PC-3 (cell line): ENCODE measurements around the gene RTN4. TPM values are rescaled to one million over a fixed set of nuclear protein-coding genes. Genes with fewer than 3 reads are reported as not detected.
"Not testable (repeated sequence)": the region's sequence is repeated elsewhere in the genome, so short reads cannot be mapped to it uniquely, and the experiment has no call there.

ENCODE experiments used
- ATAC-seq: fragments of 200-7000 bp; cut with Tn5 transposase; 2 replicates; pipeline ENCODE4 v1.9.1; 2020; ENCODE audit warnings: mild to moderate bottlenecking, moderate library complexity
- BruUV-seq: library from RNA; stranded (reverse); fragments of 400-500 nt; replicated peaks from 2 replicates; lab custom pipeline; 2021; lab: Mats Ljungman, UMichigan
- CTCF ChIA-PET: fragments of 300-600 bp; sonication (Branson Sonifier 250); formaldehyde crosslinking; loops from one replicate; lab custom pipeline; 2022; ENCODE audit warnings: antibody characterized with exemption; lab: Charles Lee
- POLR2A ChIA-PET: fragments of 300-600 bp; sonication (Branson Sonifier 250); formaldehyde crosslinking; loops from one replicate; lab custom pipeline; 2022; ENCODE audit warnings: antibody characterized with exemption; ENCODE audit not compliant: unreplicated experiment; lab: Charles Lee
- DNase-seq: peaks from one replicate; pipeline ENCODE4 v3.0.0-alpha.2; 2015
- H2AFZ ChIP-seq: fragments of 300-600 bp; sonication (generic); 2 replicates; pipeline ENCODE4 v1.6.0; 2016; ENCODE audit warnings: antibody characterized with exemption, low read length
- H3F3A ChIP-seq: fragments of 300-600 bp; sonication (generic); one replicate; pipeline ENCODE4 v1.6.0; 2017; ENCODE audit warnings: antibody characterized with exemption, low read length, control low read depth, mild to moderate bottlenecking; ENCODE audit not compliant: unreplicated experiment
- H3K27ac ChIP-seq: fragments of 300-600 bp; sonication (generic); 2 replicates; pipeline ENCODE4 v1.5.1; 2016; ENCODE audit warnings: mild to moderate bottlenecking, low read length
- H3K27me3 ChIP-seq: fragments of 300-600 bp; sonication (generic); 2 replicates; pipeline ENCODE4 v1.6.1; 2016; ENCODE audit warnings: low read length, mixed read lengths
- H3K36me3 ChIP-seq: fragments of 300-600 bp; sonication (generic); 2 replicates; pipeline ENCODE4 v1.6.1; 2016; ENCODE audit warnings: low read depth, mixed run types, low read length, mixed read lengths
- H3K4me1 ChIP-seq: fragments of 300-600 bp; sonication (generic); 2 replicates; pipeline ENCODE4 v1.5.1; 2016; ENCODE audit warnings: low read length; ENCODE audit not compliant: insufficient read depth
- H3K4me2 ChIP-seq: fragments of 300-600 bp; sonication (generic); 2 replicates; pipeline ENCODE4 v1.6.0; 2016; ENCODE audit warnings: low read length
- H3K4me3 ChIP-seq: fragments of 300-600 bp; sonication (generic); 2 replicates; pipeline ENCODE4 v1.5.1; 2016; ENCODE audit warnings: mild to moderate bottlenecking, low read length, mixed read lengths
- H3K79me2 ChIP-seq: fragments of 300-600 bp; sonication (generic); 2 replicates; pipeline ENCODE4 v1.6.1; 2017; ENCODE audit warnings: low read length, mixed read lengths
- H3K9ac ChIP-seq: fragments of 300-600 bp; sonication (generic); 2 replicates; pipeline ENCODE4 v1.6.0; 2016; ENCODE audit warnings: mild to moderate bottlenecking, low read length
- H3K9me2 ChIP-seq: fragments of 300-600 bp; sonication (generic); replicated peaks from 2 replicates; pipeline ENCODE4 v1.6.1; 2016; ENCODE audit warnings: mixed run types, low read length, mixed read lengths
- H3K9me3 ChIP-seq: fragments of 300-600 bp; sonication (generic); 2 replicates; pipeline ENCODE4 v1.6.1; 2016; ENCODE audit warnings: low read length, mixed read lengths
- H4K20me1 ChIP-seq: fragments of 300-600 bp; sonication (generic); 2 replicates; pipeline ENCODE4 v1.6.1; 2016; ENCODE audit warnings: low read length, mixed read lengths
- CTCF ChIP-seq: fragments of 300-600 bp; sonication (generic); conservative IDR thresholded peaks from 2 replicates; pipeline ENCODE4 v1.5.1; 2017; ENCODE audit warnings: antibody characterized with exemption, low read depth, mild to moderate bottlenecking, low read length
- EZH2 ChIP-seq: fragments of 300-600 bp; sonication (generic); IDR thresholded peaks from one replicate; pipeline ENCODE4 v1.6.1; 2017; ENCODE audit warnings: antibody characterized with exemption, mild to moderate bottlenecking, low read length; ENCODE audit not compliant: unreplicated experiment
- EZH2phosphoT487 ChIP-seq: fragments of 300-600 bp; sonication (generic); IDR thresholded peaks from 2 replicates; pipeline ENCODE4 v1.6.1; 2018; ENCODE audit warnings: mild to moderate bottlenecking, antibody characterized with exemption, low read length, borderline replicate concordance
- intact Hi-C: fragments of 100-400 bp; cut with micrococcal nuclease; formaldehyde crosslinking; loops from 2 replicates; pipeline ENCODE4 v1.9.0; 2023
- total RNA-seq: library from RNA; depleted of rRNA; stranded (reverse); fragments of >200 nt; gene quantifications from 2 replicates; pipeline ENCODE4 v1.2.3, GENCODE V29; 2014

The RTN4 gene
- total RNA-seq, 1 experiment from 2014 or later = 150 TPM

- H3K4me3 ChIP-seq, H3K9me2 ChIP-seq, DNase-seq, H3K27me3 ChIP-seq, POLR2A ChIA-PET, CTCF ChIA-PET, H2AFZ ChIP-seq, H3K9ac ChIP-seq, H3K36me3 ChIP-seq, H3K9me3 ChIP-seq, H3K27ac ChIP-seq, H3K4me1 ChIP-seq, H3K4me2 ChIP-seq, H3F3A ChIP-seq, ATAC-seq, intact Hi-C loops, BruUV-seq, H4K20me1 ChIP-seq: not testable (repeated sequence)
- H3K79me2 ChIP-seq = peaks cover 26% of the 10 kb centered on the region
Measured at GRCh38 chr2:55053225-55053624, 3.0 kb upstream of the RTN4 start.

GRCh38 chr2:55052129-55053061 lies 2.1 kb upstream of the RTN4 start:
- Histone ChIP-seq H3K36me3 (peaks cover 4% of the 10 kb centered on the region; the same call in 1 of the 2 replicates), H2AFZ (no peak overlapping the region), H3K27ac (peak overlapping the region; percentile 97), H3K27me3 (no peaks in the 10 kb centered on the region), H3F3A (peaks cover 10% of the 10 kb centered on the region), H3K4me3 (peak overlapping the region; percentile 34), H3K9me3 (0 out of 2 replicates have a peak, but pooled peaks cover 6% of the 10 kb centered on the region), H3K4me1 (peaks cover 8% of the 10 kb centered on the region), H3K4me2 (peak overlapping the region; percentile 66), H3K9ac (no peak overlapping the region), H3K9me2 (no peaks in the 10 kb centered on the region), H4K20me1 (peaks cover 13% of the 10 kb centered on the region), H3K79me2 (peaks cover 34% of the 10 kb centered on the region)
- CTCF ChIA-PET = interaction anchor here (2.2 kb wide), 1 partner anchor 152 kb away, joined by 11 read pairs; no protein-coding TSS in a partner anchor
- TF ChIP-seq CTCF (no peak), EZH2 (no peak), EZH2phosphoT487 (no peak)
- DNase-seq (no peak), ATAC-seq (no peak)
- POLR2A ChIA-PET = no interaction called here
- intact Hi-C loops = no loop called here
- BruUV-seq = no TSS peak

GRCh38 chr2:55051026-55051866 lies 995 bp upstream of the RTN4 start:
- DNase-seq = peak; percentile 99
- peaks cover 4% of the 10 kb centered on the region; the same call in 1 of the 2 replicates for H3K36me3 ChIP-seq
- 0 out of 2 replicates have a peak, but pooled peaks cover 6% of the 10 kb centered on the region for H3K9me3 ChIP-seq
- H3K27me3 ChIP-seq = no peaks in the 10 kb centered on the region
- H3F3A ChIP-seq = peaks cover 10% of the 10 kb centered on the region
- peak; percentile 57 for ATAC-seq
- H4K20me1 ChIP-seq = peaks cover 24% of the 10 kb centered on the region
- peak overlapping the region; percentile 57 for H2AFZ ChIP-seq
- ChIA-PET CTCF (interaction anchor here (0.6 to 2.2 kb wide), 5 partner anchors 10 to 151 kb away, joined by 4 to 11 read pairs (median 5); no protein-coding TSS in a partner anchor), POLR2A (interaction anchor here (0.6 to 1.1 kb wide), 8 partner anchors 37 to 279 kb away, joined by 3 to 6 read pairs (median 4); no protein-coding TSS in a partner anchor)
- H3K4me2 ChIP-seq = peak overlapping the region; percentile 81
- peak overlapping the region; percentile 88 for H3K9ac ChIP-seq
- peak overlapping the region; percentile 74 for H3K4me3 ChIP-seq
- peaks cover 46% of the 10 kb centered on the region for H3K79me2 ChIP-seq
- TF ChIP-seq EZH2phosphoT487 (no peak), EZH2 (no peak), CTCF (no peak)
- no peaks in the 10 kb centered on the region for H3K9me2 ChIP-seq
- BruUV-seq = TSS peak; percentile 80
- peaks cover 18% of the 10 kb centered on the region for H3K4me1 ChIP-seq
- H3K27ac ChIP-seq = peak overlapping the region; percentile 97
- intact Hi-C loops = loop anchor here (1.0 to 2.0 kb wide), 3 partner anchors 50 to 117 kb away; no protein-coding TSS in a partner anchor
